NCI-H748 (cell line): Measurements from ENCODE around the gene DISC1.

Experiments
- DNase-seq: peaks from one replicate; lab custom pipeline; 2025; ENCODE audit not compliant: unreplicated experiment; lab: John Stamatoyannopoulos, UW

The DISC1 gene

GRCh38 chr1:231844986-231845502, 218.5 kb downstream of the DISC1 start:
- DNase-seq = no peak

- no peak for DNase-seq
These were observed 221.2 kb downstream of the DISC1 start for GRCh38 chr1:231847612-231848397.

- DNase-seq = no peak
These were observed 223.4 kb downstream of the DISC1 start for GRCh38 chr1:231849981-231850380.

DNA sequence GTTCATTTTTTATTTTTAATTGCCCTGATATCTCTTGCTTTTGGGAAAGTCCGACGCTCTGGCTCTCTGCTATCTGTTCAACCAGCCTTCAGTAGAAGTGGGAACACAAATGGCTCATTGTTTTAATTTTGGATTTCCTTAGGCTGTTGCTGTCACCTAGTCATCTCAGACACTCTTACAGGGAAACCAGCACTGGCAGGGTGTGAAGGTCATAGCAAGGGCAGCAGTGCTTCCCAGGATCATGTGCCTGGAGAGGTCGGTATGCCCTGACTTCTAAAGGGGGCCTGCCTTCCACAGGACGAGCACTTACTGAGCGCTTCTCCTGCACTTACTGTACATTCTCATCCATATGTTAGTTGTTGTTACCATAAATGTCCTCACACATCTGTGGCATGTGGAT, 224.2 kb downstream of the DISC1 start:
- no peak for DNase-seq

DNA sequence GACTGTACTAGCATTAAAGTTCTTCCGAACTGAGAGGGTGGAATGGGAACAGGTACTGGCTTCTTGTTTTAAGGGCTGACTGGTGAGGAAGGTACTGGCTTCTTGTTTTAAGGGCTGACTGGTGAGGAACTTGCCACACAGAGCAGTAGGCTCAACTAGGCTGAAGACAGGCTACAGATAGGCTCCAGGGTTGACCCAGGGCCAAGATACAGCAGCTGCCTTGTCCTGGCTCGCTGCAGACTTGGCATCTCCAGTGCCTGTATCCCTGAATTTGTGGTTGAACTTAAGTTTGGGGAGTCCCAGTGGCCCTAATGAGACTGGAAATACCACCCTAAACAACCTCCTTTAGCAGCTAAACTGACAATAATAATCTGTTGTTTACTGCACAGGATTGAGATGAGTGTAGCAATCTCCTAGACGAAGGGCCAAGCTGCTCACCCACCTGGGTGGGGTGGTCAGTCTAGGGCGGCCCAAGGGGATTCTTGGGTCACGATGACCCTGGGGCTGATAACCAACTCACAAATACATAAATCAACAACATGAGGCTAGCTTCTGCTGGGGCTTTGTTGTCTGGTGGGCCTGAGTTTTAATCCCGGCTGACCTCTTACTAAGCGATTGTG, 227.1 kb downstream of the DISC1 start:
- DNase-seq = no peak

GRCh38 chr1:231855361-231855760, 228.8 kb downstream of the DISC1 start:
- DNase-seq = no peak

DNA sequence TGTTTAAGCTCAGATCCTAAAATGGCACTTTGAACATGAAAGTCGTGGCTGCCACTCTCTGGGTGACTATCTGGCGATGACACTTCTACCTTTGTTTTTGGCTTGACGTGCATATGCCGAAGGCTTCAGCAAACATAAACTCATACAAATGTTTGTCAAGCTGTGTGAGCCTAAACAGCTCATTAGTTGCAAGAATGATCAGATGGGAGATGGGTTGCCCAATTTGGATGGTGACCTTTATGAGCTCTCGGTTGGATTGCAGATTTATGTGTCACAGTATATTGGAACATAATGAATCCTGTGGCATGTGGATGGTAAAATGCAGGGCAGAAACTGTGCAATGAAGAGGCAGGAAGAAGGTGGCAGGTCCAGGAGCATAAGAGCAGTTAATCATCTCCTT, 229.3 kb downstream of the DISC1 start:
- DNase-seq = peak; percentile 37

- DNase-seq = no peak
These were observed 229.8 kb downstream of the DISC1 start for GRCh38 chr1:231856426-231856825.

DNA sequence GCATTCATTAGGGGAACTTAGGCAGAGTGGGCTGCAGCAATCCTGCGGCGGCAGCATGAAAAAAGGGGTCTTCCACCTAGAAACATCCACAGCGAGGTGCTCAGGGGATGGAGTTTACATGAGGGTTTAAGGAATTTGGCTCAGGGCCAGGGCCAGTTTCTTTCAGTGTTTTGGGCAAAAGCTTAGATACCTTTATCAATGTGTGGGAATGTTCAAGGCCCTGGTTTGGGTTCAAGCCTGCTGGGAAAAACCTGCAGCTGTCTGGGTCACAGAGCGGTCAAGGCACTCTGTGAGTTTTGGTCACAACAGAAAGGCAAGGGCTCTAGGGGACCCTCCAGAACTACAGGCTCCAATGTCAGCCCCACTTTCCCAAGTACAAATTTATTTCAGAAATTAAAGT, 230.3 kb downstream of the DISC1 start:
- DNase-seq = no peak

DNA sequence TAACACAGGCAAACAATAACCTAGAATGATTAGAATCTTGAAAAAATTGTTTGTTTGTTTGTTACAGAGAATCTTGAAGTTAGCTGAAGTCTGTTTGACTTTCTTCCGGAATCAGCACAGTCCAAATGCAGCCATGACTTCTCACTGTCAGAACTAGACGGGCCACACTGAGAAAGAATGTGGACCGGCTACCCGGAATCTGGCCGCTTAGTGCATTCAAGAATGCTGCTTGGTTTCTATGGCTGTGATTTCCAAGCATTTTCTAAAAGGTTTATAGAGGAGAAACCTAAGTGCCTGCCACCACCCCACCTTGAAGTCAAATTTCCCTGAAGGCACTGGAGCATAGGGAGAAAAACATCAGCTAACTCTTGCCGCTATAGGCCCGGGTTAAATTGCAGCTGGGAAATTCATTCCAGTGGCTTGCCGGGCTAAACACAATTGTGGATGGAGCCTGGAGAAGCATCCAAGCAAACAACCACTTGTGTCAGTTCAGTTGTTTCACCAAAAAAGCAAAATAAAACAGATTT, 231.1 kb downstream of the DISC1 start:
- no peak for DNase-seq

DNA sequence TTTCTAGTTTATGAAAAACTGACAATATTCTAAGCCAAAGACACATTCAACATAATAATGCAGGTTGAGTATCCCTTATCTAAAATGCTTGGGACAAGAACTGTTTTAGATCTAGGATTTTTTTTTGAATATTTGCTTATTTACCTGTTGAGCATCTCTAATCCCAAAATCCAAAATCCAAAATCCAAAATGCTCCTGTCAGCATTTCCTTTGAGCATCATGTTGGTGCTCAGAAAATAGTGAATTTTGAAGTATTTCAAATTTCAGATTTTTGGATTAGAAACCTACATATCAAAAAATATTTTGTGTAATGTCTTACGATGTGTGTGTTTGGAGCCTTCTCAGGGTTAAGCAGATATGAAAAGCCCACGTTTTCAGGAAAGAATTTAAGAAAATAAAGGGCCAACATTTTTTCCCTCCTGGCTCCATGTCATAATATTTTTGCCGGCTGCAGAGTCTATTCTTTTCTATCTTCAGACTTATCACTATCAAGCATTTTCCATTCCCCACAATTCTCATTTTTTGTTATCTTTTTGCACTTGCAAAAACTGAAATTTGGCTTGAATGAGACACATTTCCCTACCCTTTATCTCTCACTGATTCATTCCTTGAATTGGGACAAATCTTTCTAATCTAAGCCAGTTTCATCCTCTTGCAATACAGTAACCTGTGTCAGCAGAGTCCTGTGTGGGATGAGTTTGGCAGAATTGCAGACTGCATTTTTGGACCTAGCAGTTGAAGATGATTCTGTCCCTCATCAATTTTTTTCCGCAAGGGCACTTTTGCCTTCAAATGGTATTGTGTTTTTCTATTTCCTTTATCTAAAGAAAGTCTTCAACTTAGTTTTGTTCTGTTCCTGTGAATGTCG, 233.9 kb downstream of the DISC1 start:
- no peak for DNase-seq

- DNase-seq = no peak
These were observed 235.2 kb downstream of the DISC1 start for GRCh38 chr1:231861541-231862481.

DNA sequence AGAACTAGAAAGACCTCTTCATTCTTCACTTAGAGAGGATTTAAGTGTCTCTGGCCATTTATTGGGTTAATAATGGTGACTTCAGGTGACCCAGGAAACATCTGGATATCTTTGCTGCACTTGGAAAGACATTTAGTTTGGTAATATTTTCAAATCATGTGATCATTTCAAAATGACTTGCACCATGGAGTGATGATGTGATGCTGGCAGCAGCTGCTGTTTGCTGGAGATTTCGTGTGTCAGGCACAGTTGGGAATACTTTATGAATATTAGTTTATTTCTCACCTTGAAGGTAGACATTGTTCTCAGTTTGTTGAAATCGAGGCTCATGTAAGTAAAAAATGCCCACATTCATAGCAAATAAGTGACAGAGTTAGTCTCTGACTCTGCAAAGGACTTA, 236.0 kb downstream of the DISC1 start:
- no peak for DNase-seq

- DNase-seq = no peak
These were observed 238.7 kb downstream of the DISC1 start for GRCh38 chr1:231865331-231865730.

DNA sequence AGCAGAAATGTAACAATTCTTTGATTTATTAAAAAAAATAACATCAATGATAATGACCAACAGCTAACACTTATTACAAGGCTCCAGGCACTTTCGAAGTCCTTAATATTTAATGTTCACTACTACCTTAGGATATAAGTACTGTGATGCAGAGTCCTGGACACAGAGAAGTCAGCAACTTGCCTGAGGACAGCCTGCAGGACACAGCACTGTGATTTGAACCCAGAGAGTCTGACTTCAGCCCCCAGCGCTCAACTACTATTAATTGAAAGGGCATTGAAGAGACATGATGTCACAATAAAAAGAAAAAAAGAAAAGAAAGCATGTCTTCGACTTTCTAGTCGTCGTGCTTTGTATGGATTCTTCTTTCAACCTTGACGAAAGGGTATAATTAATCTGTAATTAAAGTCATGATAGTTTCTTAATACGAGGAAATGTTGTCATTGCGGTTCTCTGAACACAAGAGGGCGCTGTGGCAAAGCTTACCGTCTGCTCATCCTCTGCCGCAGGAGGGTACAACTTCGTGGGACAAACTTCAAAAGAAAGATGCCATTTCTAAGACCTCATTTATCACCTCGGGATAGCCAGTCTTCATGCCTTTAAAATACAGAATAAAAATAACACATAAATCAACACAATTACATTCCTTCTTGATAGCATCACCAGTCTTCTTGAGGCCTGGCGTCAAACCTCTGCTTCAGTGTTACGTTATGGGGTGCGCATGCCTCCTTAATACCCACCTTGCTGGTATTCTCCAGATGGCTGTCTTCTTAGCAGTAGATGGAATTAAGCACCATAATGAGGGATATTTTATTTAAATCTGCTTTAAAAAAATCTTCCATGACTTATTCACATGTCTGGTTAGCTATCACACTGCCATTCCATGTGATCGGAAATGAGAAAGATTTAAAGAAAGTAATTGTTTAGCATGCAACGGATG, 240.1 kb downstream of the DISC1 start:
- peak; percentile 60 for DNase-seq

DNA sequence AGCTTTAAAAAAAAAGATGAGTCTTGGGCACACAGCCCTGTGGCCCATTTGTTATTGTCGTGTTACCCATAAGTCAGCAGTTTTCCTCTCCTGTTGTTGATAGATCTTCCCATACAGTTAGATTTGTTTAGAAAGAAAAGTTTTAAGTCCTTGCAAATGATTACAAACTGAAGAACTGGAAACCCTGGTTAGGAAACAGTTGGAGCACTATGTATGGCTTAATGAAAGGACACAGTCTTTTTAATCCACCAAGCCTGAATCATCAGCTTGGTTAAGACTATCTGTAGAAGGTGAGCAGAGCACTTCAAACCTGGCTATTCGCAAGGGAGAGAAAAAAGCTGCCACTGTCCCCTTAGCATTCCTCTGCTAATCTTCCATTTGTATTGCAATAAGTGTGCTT, 241.0 kb downstream of the DISC1 start:
- DNase-seq = no peak

- DNase-seq = no peak
These were observed 242.8 kb downstream of the DISC1 start for GRCh38 chr1:231869364-231869763.

GRCh38 chr1:231871471-231871870, 244.9 kb downstream of the DISC1 start:
- DNase-seq = no peak

- no peak for DNase-seq
These were observed 245.3 kb downstream of the DISC1 start for GRCh38 chr1:231871878-231872277.
